Glomerular visceral epithelial cell (primary cell): ENCODE data around the gene OR5AP2.
A peak's percentile ranks its signal among the peaks of the same experiment; 100 is the strongest.
"Not testable (repeated sequence)": the region's sequence is repeated elsewhere in the genome, so short reads cannot be mapped to it uniquely, and the experiment has no call there.

Experiments used
- DNase-seq: peaks from one replicate; pipeline ENCODE4 v3.0.0-alpha.2; 2016; ENCODE audit errors: extremely low spot score

OR5AP2 gene

DNA sequence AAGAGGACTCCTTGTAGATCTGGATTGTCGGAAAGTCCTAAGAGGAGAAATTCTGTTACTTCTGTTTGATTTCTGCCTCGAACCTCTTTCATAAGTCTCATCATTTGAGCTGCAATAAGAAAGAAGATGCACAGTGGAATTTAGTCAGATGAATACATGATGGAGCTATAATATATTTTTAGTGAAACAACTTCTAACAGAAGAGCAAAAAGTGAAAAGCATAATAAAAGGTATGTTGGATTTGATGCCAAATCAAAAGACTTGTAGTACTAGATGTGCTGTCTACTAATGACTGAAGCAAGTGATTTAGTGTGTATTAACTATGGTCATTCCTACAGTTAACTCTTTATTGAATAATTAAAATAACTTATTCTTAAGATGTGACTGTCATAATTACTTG lies at the start of gene OR5AP2:
Gene OR5AP2 (minus strand): TSS at position 101 of the 400 bp plus-strand sequence. CDS start 0 bp downstream, at position 101.
- no peak for DNase-seq

DNA sequence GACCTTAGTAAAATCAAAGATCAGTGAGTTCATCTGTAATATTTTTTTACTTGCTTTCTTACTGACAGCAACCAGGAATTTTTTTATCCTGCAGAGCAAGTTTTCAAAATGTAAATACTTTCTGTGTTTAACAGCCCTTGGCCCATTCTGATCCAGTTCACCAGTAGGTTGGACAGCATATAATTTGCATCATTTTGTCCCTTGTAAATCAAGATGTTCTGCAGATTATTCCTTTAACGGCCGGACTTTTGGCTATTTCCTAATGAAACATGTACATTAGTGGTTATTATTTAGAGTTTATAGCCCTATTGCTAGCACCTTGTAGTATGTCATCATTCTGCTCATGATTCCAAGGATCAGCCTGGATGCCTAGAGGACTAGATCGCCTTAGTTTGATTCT lies 48.9 kb upstream of the OR5AP2 start:
- DNase-seq: not testable (repeated sequence)

GRCh38 chr11:56688554-56689100 lies 46.4 kb upstream of the OR5AP2 start:
- no peak for DNase-seq

DNA sequence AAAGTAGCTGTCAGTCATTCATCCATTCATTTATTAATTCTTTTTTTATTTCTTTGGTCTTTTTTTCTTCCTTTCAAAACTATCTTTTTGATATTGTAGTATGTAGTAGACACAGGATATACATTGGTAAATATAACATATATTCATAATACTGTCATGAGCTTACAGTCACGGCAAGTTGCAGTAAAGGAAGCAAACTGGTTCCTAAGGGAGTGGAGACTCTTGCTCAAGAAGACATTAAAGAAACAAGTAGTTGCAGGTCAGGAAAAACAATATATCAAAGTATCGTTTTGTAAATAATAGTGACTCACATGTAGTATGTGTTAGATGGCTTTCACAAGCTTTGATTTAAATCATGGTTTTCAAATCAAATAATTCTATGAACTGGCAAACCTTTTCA lies 28.7 kb upstream of the OR5AP2 start:
- no peak for DNase-seq

- DNase-seq: no peak
These were observed 21.1 kb upstream of the OR5AP2 start, which contains the start of gene OR5AR1 for GRCh38 chr11:56663386-56663785. OR5AR1 (plus strand) TSS chr11:56663686; CDS start chr11:56663686, 0 bp downstream.

DNA sequence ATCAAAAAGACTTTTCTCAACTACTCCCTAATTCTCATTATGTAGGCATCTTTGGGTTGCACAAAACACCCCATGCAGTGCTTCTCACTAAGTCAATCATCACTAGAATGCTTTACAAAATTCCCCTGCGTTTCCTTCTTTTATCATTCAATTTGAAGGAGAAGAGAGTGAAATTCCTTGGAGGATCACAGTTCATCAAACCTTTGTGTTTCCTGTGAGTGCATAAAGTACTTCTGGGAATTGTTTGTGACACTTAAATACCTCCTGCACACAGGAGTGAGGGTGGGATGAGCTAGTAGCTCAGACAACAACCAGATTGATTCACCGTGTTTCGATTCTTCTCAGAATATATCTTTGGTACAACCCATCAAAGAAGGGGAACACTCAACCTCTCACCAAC lies 17.5 kb upstream of the OR5AP2 start:
- no peak for DNase-seq

DNA sequence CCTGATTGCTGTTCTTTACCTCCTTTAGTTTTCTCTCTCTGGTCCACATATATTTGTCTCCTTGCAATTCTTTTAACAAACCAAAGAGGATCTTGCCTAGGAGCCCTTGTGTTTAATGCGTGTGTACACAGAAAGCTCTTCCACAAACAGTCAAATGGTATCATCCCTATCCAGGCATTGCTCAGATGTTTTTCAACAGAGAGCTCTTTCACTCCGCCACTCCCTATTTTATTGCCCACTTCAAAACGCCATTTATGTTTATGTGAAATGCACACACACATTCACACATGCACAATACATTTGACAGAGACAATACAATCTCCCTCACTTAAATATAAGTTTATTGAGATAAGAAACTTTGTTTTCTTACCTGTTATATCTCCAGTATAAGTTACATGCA lies 4.7 kb downstream of the OR5AP2 start:
- no peak for DNase-seq

DNA sequence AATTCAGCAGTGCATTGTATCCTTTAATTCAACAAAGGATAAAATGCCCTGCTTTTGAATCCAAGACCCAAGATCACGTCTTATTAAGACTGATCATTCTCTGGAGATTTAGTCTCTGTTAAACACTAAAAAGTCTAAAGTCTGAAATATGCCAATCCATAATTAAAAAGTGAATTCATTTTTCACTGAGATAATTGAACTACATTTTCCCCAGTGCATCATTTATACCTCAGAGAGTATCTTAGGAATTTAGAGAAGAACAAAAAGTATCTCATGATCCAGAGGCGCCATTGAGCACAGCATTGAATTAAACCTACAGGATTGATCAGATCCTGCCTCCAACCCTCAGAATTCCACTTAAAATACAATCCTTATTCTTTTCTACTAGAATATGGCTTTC lies 5.4 kb downstream of the OR5AP2 start:
- DNase-seq: no peak

DNA sequence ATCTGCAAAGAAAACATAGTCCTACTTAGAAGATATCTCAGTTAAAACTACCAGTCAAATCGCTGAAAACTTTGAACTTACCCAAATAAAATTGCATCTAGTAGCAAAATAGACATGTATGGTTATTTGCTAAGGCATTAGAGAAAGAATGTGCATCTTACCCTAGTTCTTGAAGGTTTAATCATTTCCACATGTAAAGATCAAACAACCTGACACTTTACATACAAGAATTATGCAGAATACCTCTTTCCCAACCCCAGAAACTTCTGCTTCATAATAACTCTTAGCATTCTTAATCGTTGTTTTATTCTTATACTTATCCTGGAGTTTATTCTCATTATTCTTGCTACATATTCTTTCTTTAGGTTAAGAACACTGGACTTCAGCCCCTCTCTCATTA lies 9.9 kb downstream of the OR5AP2 start:
- DNase-seq: no peak

GRCh38 chr11:56625946-56626345 lies 16.3 kb downstream of the OR5AP2 start:
- DNase-seq: no peak

- peak; percentile 44 for DNase-seq
These were observed 17.6 kb downstream of the OR5AP2 start for GRCh38 chr11:56624661-56625110.

DNA sequence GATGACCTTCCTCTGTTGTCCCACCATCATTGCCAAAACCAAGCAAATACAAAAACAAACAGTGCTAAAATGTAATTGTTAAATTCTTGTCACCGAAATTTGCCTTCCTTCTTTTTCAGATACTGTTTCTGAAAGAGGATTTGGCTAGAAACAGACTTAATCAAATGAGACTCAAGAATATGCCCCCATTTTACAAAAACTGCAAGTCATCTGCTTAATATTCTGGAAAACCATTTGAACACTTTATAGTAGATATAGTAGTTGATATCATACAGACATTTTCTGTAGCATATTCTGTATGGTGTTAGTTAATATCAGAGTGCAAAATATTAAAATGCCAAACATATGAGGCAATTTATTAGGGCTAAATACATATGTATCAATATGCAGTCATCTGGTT lies 31.1 kb downstream of the OR5AP2 start:
- DNase-seq: no peak

DNA sequence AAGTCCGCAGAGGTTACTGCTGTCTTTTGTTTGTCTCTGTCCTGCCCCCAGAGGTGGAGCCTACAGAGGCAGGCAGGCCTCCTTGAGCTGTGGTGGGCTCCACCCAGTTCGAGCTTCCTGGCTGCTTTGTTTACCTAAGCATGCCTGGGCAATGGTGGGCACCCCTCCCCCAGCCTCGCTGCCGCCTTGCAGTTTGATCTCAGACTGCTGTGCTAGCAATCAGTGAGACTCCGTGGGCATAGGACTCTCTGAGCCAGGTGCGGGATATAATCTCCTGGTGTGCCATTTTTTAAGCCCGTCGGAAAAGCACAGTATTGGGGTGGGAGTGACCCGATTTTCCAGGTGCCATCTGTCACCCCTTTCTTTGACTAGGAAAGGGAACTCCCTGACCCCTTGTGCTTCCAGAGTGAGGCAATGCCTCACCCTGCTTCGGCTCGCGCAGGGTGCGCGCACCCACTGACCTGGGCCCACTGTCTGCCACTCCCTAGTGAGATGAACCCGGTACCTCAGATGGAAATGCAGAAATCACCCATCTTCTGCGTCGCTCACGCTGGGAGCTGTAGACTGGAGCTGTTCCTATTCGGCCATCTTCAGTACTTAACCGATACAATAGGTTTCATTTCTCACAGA lies 50.0 kb downstream of the OR5AP2 start:
- not testable (repeated sequence) for DNase-seq
